Measurements from ENCODE around the gene HOXC6.

The HOXC6 gene

GRCh38 chr12:54022960-54023884, 5.0 kb upstream of the HOXC6 start:
- no peak overlapping the region for H3K4me3 Mint-ChIP-seq

GRCh38 chr12:54024127-54024526, 4.1 kb upstream of the HOXC6 start:
- no peaks in the 10 kb centered on the region for H3K36me3 Mint-ChIP-seq (ENCODE audit: low read depth)
- peaks cover 95% of the 10 kb centered on the region for H3K27me3 Mint-ChIP-seq (ENCODE audit: low read depth)
- peaks cover 24% of the 10 kb centered on the region for H3K4me1 Mint-ChIP-seq (ENCODE audit: low read depth)
- H3K9me3 Mint-ChIP-seq: no peaks in the 10 kb centered on the region
- H3K27ac Mint-ChIP-seq: no peak overlapping the region
- H3K4me3 Mint-ChIP-seq: no peak overlapping the region

More at GRCh38 chr12:54022960-54023884, 5.0 kb upstream of the HOXC6 start:
- peaks cover 21% of the 10 kb centered on the region for H3K4me1 Mint-ChIP-seq (ENCODE audit: low read depth)
- H3K9me3 Mint-ChIP-seq: no peaks in the 10 kb centered on the region
- peaks cover 88% of the 10 kb centered on the region for H3K27me3 Mint-ChIP-seq (ENCODE audit: low read depth)
- H3K27ac Mint-ChIP-seq: no peak overlapping the region
- no peaks in the 10 kb centered on the region for H3K36me3 Mint-ChIP-seq (ENCODE audit: low read depth)

GRCh38 chr12:54024581-54025305, 3.5 kb upstream of the HOXC6 start:
- Mint-ChIP-seq H3K36me3 (ENCODE audit: low read depth) (no peaks in the 10 kb centered on the region), H3K4me3 (no peak overlapping the region), H3K4me1 (ENCODE audit: low read depth) (peaks cover 23% of the 10 kb centered on the region), H3K9me3 (no peaks in the 10 kb centered on the region), H3K27me3 (ENCODE audit: low read depth) (peaks cover 94% of the 10 kb centered on the region), H3K27ac (no peak overlapping the region)

DNA sequence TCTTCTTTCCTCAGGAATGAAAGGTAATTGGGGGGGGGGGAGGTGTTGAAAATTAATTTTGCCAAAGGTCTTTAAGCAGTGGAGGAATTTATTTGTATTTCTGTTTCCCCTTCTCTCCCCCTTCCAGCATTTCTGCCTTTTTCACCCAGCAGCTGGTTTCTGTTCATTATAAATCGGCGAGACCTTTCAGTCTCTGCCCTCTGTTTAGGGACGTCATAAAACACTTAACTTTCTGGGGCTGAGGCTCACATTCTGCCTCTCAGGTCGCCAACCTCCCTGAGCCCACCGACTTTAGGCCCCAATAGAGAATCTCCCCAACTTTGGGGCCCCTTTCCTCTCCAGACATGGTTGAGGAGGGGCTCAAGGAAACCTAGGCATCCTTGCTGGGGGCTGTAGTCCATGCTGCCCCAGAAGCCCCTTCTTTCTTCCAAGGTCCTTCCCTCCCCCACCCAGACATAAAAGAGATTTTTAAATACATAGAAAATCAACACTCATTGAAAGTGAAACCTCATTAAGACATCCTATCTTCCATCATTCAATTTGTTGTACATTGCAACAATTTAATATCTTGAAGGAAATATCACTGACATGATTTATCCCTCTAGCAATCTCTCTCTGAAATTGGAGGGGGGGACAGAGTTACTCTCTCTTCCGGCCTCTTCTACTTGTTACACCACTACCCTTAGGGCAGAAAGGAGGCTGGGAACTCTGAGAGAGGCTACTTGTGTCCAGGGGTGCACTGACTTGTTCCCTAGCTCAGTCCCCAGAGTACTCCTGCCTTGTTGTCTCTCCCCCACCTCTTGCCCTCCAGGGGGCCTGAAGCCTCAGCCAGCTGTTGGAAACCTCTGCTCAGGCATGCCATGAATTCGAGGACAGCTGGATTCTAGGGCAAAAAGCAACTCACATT, 2.5 kb upstream of the HOXC6 start:
- no peak overlapping the region for H3K4me3 Mint-ChIP-seq
- H3K27ac Mint-ChIP-seq: no peak overlapping the region
- H3K36me3 Mint-ChIP-seq (ENCODE audit: low read depth): peaks cover 2% of the 10 kb centered on the region
- H3K27me3 Mint-ChIP-seq (ENCODE audit: low read depth): peaks cover 93% of the 10 kb centered on the region
- H3K4me1 Mint-ChIP-seq (ENCODE audit: low read depth): peaks cover 23% of the 10 kb centered on the region
- H3K9me3 Mint-ChIP-seq: no peaks in the 10 kb centered on the region

DNA sequence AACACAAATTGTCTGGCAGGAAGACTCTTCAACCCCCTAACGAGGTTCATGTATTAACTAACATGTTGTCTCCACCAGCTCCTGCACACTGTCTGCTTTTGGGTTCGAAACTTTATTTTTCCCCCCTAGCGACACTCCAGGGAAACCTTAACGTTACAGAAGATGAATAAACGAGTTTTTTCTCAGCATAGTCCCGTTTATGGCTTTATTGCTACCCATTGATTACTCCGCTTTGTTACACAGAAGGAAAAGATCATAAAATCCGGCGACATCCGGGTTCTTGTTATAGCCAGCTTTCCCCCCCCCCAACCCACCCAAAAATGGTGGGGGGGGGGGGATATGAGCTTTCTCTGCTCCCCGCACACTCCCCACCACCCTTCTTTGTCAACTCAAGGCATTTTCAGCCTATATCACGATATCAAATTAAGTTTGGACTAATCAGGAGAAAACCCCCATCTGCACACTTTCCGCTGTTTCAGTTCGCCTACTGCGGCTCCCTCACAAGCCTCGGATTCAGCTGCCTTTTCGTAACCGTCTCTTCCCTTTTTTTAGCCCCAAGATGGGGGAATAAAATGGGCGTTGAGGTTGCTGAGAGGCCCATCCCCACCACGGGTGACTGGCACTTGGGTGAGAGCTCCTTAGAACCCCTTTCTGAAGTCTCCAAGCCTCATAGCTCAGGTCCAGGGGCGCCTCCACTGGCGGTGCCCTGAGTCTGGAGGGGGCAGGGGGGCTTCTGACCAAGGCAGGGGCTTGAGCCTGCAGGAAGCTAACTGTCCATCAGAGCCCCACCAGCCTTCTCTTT, 1.4 kb upstream of the HOXC6 start:
- H3K4me1 Mint-ChIP-seq (ENCODE audit: low read depth): peaks cover 20% of the 10 kb centered on the region
- H3K9me3 Mint-ChIP-seq: no peaks in the 10 kb centered on the region
- H3K27me3 Mint-ChIP-seq (ENCODE audit: low read depth): peaks cover 95% of the 10 kb centered on the region
- no peak overlapping the region for H3K27ac Mint-ChIP-seq
- H3K36me3 Mint-ChIP-seq (ENCODE audit: low read depth): peaks cover 2% of the 10 kb centered on the region
- H3K4me3 Mint-ChIP-seq: no peak overlapping the region

DNA sequence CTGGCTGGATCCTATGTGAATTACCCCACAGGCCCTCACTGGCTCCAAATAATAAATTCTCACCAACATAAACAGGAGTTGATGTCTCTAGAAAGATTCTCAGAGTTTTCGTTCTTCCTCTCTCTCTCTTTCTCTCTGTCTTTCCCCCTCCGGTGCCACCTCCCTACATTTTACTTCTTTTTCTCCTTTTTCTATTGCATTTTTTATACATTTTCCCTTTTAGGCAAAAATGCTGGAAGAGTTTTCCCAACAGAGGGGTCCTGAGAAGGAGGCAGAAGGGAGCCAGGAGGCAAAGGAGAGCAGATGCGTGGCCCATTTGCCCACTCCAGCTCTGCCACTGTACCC, 826 bp upstream of the HOXC6 start:
- peaks cover 95% of the 10 kb centered on the region for H3K27me3 Mint-ChIP-seq (ENCODE audit: low read depth)
- H3K9me3 Mint-ChIP-seq: no peaks in the 10 kb centered on the region
- H3K36me3 Mint-ChIP-seq (ENCODE audit: low read depth): peaks cover 2% of the 10 kb centered on the region
- no peak overlapping the region for H3K27ac Mint-ChIP-seq
- H3K4me3 Mint-ChIP-seq: no peak overlapping the region
- H3K4me1 Mint-ChIP-seq (ENCODE audit: low read depth): peaks cover 23% of the 10 kb centered on the region

DNA sequence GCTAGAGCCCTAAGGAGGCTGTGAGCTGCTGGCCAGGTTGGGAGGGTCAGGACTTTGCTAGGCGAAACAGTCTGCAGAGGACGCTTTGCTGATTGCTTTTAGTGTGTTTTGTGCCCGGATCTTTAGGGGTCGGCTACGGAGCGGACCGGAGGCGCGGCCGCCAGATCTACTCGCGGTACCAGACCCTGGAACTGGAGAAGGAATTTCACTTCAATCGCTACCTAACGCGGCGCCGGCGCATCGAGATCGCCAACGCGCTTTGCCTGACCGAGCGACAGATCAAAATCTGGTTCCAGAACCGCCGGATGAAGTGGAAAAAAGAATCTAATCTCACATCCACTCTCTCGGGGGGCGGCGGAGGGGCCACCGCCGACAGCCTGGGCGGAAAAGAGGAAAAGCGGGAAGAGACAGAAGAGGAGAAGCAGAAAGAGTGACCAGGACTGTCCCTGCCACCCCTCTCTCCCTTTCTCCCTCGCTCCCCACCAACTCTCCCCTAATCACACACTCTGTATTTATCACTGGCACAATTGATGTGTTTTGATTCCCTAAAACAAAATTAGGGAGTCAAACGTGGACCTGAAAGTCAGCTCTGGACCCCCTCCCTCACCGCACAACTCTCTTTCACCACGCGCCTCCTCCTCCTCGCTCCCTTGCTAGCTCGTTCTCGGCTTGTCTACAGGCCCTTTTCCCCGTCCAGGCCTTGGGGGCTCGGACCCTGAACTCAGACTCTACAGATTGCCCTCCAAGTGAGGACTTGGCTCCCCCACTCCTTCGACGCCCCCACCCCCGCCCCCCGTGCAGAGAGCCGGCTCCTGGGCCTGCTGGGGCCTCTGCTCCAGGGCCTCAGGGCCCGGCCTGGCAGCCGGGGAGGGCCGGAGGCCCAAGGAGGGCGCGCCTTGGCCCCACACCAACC, 1.5 kb downstream of the HOXC6 start:
- Mint-ChIP-seq H3K27me3 (ENCODE audit: low read depth) (peaks cover 92% of the 10 kb centered on the region), H3K4me1 (ENCODE audit: low read depth) (peaks cover 30% of the 10 kb centered on the region), H3K9me3 (no peaks in the 10 kb centered on the region), H3K36me3 (ENCODE audit: low read depth) (peaks cover 2% of the 10 kb centered on the region), H3K4me3 (no peak overlapping the region), H3K27ac (no peak overlapping the region)

DNA sequence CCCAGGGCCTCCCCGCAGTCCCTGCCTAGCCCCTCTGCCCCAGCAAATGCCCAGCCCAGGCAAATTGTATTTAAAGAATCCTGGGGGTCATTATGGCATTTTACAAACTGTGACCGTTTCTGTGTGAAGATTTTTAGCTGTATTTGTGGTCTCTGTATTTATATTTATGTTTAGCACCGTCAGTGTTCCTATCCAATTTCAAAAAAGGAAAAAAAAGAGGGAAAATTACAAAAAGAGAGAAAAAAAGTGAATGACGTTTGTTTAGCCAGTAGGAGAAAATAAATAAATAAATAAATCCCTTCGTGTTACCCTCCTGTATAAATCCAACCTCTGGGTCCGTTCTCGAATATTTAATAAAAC, 2.2 kb downstream of the HOXC6 start:
- H3K9me3 Mint-ChIP-seq: no peaks in the 10 kb centered on the region
- H3K27me3 Mint-ChIP-seq (ENCODE audit: low read depth): peaks cover 92% of the 10 kb centered on the region
- peaks cover 30% of the 10 kb centered on the region for H3K4me1 Mint-ChIP-seq (ENCODE audit: low read depth)
- H3K36me3 Mint-ChIP-seq (ENCODE audit: low read depth): peaks cover 2% of the 10 kb centered on the region
- no peak overlapping the region for H3K27ac Mint-ChIP-seq
- H3K4me3 Mint-ChIP-seq: no peak overlapping the region

DNA sequence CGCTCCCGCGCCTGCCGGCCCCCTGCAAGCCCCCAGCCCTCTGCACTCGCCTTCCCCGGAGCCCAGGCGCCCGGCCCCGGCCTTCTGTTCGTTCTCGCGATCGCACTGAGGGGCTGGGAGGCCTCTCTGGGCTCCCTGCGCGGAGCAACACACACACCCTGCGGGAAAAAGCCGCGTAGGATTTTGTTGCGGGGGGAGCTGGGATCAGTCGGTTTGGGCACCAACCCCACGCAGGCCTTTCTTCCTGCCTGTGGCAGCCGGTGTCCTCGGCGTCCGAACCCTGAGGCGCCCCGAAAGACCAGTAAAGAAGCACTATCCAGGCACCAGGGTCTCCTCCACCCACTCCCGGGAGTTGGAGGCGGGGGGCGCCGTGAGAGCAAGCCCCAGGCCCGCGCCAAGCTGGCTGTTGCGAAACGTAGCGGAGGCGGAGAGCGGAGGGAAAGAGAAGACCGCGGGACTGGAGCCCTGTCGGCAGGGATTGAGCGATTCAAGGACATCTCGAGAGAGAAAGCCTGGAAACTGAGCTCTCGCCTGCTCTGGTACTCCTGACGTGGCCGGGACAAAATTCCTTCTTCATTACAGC, 2.7 kb downstream of the HOXC6 start:
- peaks cover 92% of the 10 kb centered on the region for H3K27me3 Mint-ChIP-seq (ENCODE audit: low read depth)
- H3K27ac Mint-ChIP-seq: no peak overlapping the region
- no peak overlapping the region for H3K4me3 Mint-ChIP-seq

GRCh38 chr12:54031480-54031879, 3.2 kb downstream of the HOXC6 start:
- H3K9me3 Mint-ChIP-seq: no peaks in the 10 kb centered on the region
- peaks cover 2% of the 10 kb centered on the region for H3K36me3 Mint-ChIP-seq (ENCODE audit: low read depth)
- H3K4me3 Mint-ChIP-seq: no peak overlapping the region
- peaks cover 25% of the 10 kb centered on the region for H3K4me1 Mint-ChIP-seq (ENCODE audit: low read depth)
- no peak overlapping the region for H3K27ac Mint-ChIP-seq
- peaks cover 92% of the 10 kb centered on the region for H3K27me3 Mint-ChIP-seq (ENCODE audit: low read depth)

More for the DNA sequence above, 2.7 kb downstream of the HOXC6 start:
- Mint-ChIP-seq H3K36me3 (ENCODE audit: low read depth) (peaks cover 2% of the 10 kb centered on the region), H3K9me3 (no peaks in the 10 kb centered on the region), H3K4me1 (ENCODE audit: low read depth) (peaks cover 27% of the 10 kb centered on the region)

DNA sequence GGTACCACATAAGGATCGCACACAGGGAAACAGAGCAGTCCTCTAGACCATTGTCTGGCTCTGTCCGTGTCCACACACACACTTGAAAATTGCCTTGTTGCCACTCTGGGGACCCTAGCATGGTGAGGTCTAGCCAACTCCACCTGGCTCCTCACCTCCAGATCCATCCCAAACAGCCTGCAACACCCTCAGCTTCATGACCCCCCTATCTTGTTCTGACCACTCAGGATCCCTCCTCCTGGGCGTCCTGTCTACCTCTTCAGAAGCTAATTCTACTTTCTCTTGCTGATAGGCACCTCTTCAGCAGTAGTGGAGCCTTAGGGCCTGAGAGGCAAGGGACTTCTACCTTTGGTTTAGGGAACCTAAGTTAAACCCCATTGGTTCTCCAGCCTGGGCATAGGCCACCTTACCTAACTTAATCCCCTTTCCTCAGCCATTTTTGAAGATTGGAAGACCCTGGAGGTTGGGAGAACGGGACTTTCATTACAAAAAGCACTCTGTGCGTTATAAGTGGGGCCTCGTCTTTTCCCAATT, 3.9 kb downstream of the HOXC6 start:
- Mint-ChIP-seq H3K9me3 (no peaks in the 10 kb centered on the region), H3K27me3 (ENCODE audit: low read depth) (peaks cover 92% of the 10 kb centered on the region), H3K4me1 (ENCODE audit: low read depth) (peaks cover 21% of the 10 kb centered on the region), H3K4me3 (no peak overlapping the region), H3K36me3 (ENCODE audit: low read depth) (peaks cover 2% of the 10 kb centered on the region), H3K27ac (peak overlapping the region; percentile 64)

- peaks cover 92% of the 10 kb centered on the region for H3K27me3 Mint-ChIP-seq (ENCODE audit: low read depth)
- peak within 1 kb of the TSS; percentile 64 for H3K27ac Mint-ChIP-seq
- peak within 1 kb of the TSS; percentile 57 for H3K4me3 Mint-ChIP-seq
- H3K36me3 Mint-ChIP-seq (ENCODE audit: low read depth): peaks cover 2% of the 10 kb centered on the region
- no peaks in the 10 kb centered on the region for H3K9me3 Mint-ChIP-seq
- peaks cover 18% of the 10 kb centered on the region for H3K4me1 Mint-ChIP-seq (ENCODE audit: low read depth)
Observed at GRCh38 chr12:54032627-54033100, 4.4 kb downstream of the HOXC6 start, which contains the start of gene HOXC5. HOXC5 (plus strand) TSS chr12:54033050; CDS start chr12:54033123, 73 bp downstream.
